Esophagus squamous epithelium (tissue), 5 donors: ENCODE data around the gene CNTNAP2. TPM values are rescaled to one million over a fixed set of nuclear protein-coding genes. Genes with fewer than 3 reads are reported as not detected.

Experiments
- DNase-seq: peaks from one replicate; lab custom pipeline; 2025; lab: John Stamatoyannopoulos, UW
- H3K27ac ChIP-seq, 4 donors: fragments of 200-600 bp; sonication (generic); one replicate each; pipeline ENCODE4 v1.5.1; 2016 to 2019; ENCODE audit warnings: mild to moderate bottlenecking in 1 of 4
- H3K27me3 ChIP-seq, 4 donors: fragments of 200-600 bp; sonication (generic); 1 replicate in 3 of 4; 2 replicates in 1 of 4; pipeline versions ENCODE4 v1.5.1 to v1.6.0; 2017 to 2021; ENCODE audit warnings: antibody characterized with exemption in 1 of 4
- H3K36me3 ChIP-seq, 3 donors: fragments of 200-600 bp; sonication (generic); one replicate each; pipeline ENCODE4 v1.5.1; 2016 to 2019
- H3K4me1 ChIP-seq, 3 donors: fragments of 200-600 bp; sonication (generic); one replicate each; pipeline ENCODE4 v1.5.1; 2017 to 2019
- H3K4me3 ChIP-seq, 4 donors: fragments of 200-600 bp; sonication (generic); 1 replicate in 3 of 4; 2 replicates in 1 of 4; pipeline ENCODE4 v1.5.1; 2016 to 2019; ENCODE audit warnings: mild to moderate bottlenecking in 2 of 4, moderate library complexity in 1 of 4
- H3K9me3 ChIP-seq, 3 donors: fragments of 200-600 bp; sonication (generic); one replicate each; pipeline ENCODE4 v1.5.1; 2016 to 2019
- CTCF ChIP-seq, 6 experiments: fragments of 450-650 bp in 4 of 6; fragments of 200-600 bp in 2 of 6; sonication (generic) in 2 of 6; IDR thresholded peaks; one replicate each; pipeline ENCODE4 v1.5.1; 2016 to 2019; ENCODE audit warnings: antibody characterized with exemption in 6 of 6, mild to moderate bottlenecking in 4 of 6, moderate library complexity in 4 of 6
- POLR2A ChIP-seq, 4 donors: fragments of 450-650 bp; IDR thresholded peaks; one replicate each; pipeline ENCODE4 v1.6.1; 2017; ENCODE audit warnings: antibody characterized with exemption in 4 of 4, mild to moderate bottlenecking in 4 of 4, moderate library complexity in 3 of 4
- WGBS, 2 donors: methylation state at CpG; one replicate each; pipeline ENCODE4 v1.1.5; 2018; 5-methylcytosine and 5-hydroxymethylcytosine counted together
- intact Hi-C: fragments of 100-400 bp; cut with DNase I; formaldehyde crosslinking; loops from one replicate; pipeline ENCODE4 v1.15.0; 2022
- total RNA-seq, 4 donors: library from RNA; depleted of rRNA; stranded (reverse); fragments of >200 nt; gene quantifications; one replicate each; pipeline ENCODE4 v1.1.0, GENCODE V29; 2016
- donor health status: DM: yes; HTN: yes; CAD: no.

The CNTNAP2 gene
- total RNA-seq, 4 donors from 2014 or later = 0.95 to 2.3 (median 1.2) TPM

- no peaks in the 10 kb centered on the region for H3K4me1 ChIP-seq
- WGBS, 2 donors = 79 to 80% methylated on average over 1 of the region's 1 CpG
- no peak overlapping the region for H3K27ac ChIP-seq
- H3K4me3 ChIP-seq = no peak overlapping the region
- no peaks in the 10 kb centered on the region for H3K36me3 ChIP-seq
- DNase-seq = no peak
- TF ChIP-seq POLR2A (IDR thresholded peaks at IDR 0.05) = no peak
- TF ChIP-seq CTCF (IDR thresholded peaks at IDR 0.05) = no peak
- H3K9me3 ChIP-seq = no peaks in the 10 kb centered on the region
- intact Hi-C loops = no loop called here
- H3K27me3 ChIP-seq = no peaks in the 10 kb centered on the region
Measured at GRCh38 chr7:147861058-147861716, 1744.6 kb downstream of the CNTNAP2 start.

GRCh38 chr7:147861945-147862344, 1745.3 kb downstream of the CNTNAP2 start:
- no peaks in the 10 kb centered on the region for H3K9me3 ChIP-seq
- no peaks in the 10 kb centered on the region for H3K27me3 ChIP-seq
- WGBS, 2 donors = 71 to 72% methylated on average over 6 of the region's 6 CpGs

GRCh38 chr7:147869456-147869855, 1752.9 kb downstream of the CNTNAP2 start:
- no peaks in the 10 kb centered on the region for H3K4me1 ChIP-seq
- intact Hi-C loops = no loop called here
- H3K9me3 ChIP-seq = peaks cover 0 to 12% (median 0%) of the 10 kb centered on the region in 3 donors
- H3K27me3 ChIP-seq = no peaks in the 10 kb centered on the region
- no peak overlapping the region for H3K27ac ChIP-seq
- TF ChIP-seq CTCF (IDR thresholded peaks at IDR 0.05) (no peak), POLR2A (IDR thresholded peaks at IDR 0.05) (no peak)
- no peak for DNase-seq
- H3K4me3 ChIP-seq = no peak overlapping the region
- 39 to 49% methylated on average over 2 of the region's 2 CpGs for WGBS, 2 donors
- no peaks in the 10 kb centered on the region for H3K36me3 ChIP-seq

More at GRCh38 chr7:147861945-147862344, 1745.3 kb downstream of the CNTNAP2 start:
- no peak overlapping the region for H3K27ac ChIP-seq
- intact Hi-C loops = no loop called here
- H3K4me1 ChIP-seq = no peaks in the 10 kb centered on the region
- H3K36me3 ChIP-seq = no peaks in the 10 kb centered on the region
- DNase-seq = no peak
- TF ChIP-seq POLR2A (IDR thresholded peaks at IDR 0.05) (no peak), CTCF (IDR thresholded peaks at IDR 0.05) (no peak)
- no peak overlapping the region for H3K4me3 ChIP-seq

GRCh38 chr7:147878912-147879661, 1762.5 kb downstream of the CNTNAP2 start:
- no peaks in the 10 kb centered on the region for H3K27me3 ChIP-seq
- DNase-seq = no peak
- no peaks in the 10 kb centered on the region for H3K36me3 ChIP-seq
- H3K27ac ChIP-seq = no peak overlapping the region
- no peak for TF ChIP-seq CTCF (IDR thresholded peaks at IDR 0.05)
- TF ChIP-seq POLR2A (IDR thresholded peaks at IDR 0.05) = no peak
- intact Hi-C loops = no loop called here
- peaks cover 0 to 4% (median 0%) of the 10 kb centered on the region in 3 donors for H3K9me3 ChIP-seq
- 35 to 51% methylated on average over 9 of the region's 9 CpGs for WGBS, 2 donors
- H3K4me1 ChIP-seq = no peaks in the 10 kb centered on the region
- H3K4me3 ChIP-seq = no peak overlapping the region

- intact Hi-C loops = no loop called here
- Histone ChIP-seq H3K4me3 (no peak overlapping the region), H3K27me3 (no peaks in the 10 kb centered on the region), H3K4me1 (no peaks in the 10 kb centered on the region), H3K27ac (no peak overlapping the region), H3K36me3 (no peaks in the 10 kb centered on the region), H3K9me3 (no peaks in the 10 kb centered on the region)
- no peak for DNase-seq
- 53 to 63% methylated on average over 1 to 5 of the region's 5 CpGs for WGBS, 2 donors
- TF ChIP-seq POLR2A (IDR thresholded peaks at IDR 0.05) (no peak), CTCF (IDR thresholded peaks at IDR 0.05) (no peak)
Measured at GRCh38 chr7:147885869-147886268, 1769.3 kb downstream of the CNTNAP2 start.
